ENCODE measurements around the gene FGD3.
"Not testable (repeated sequence)": the region's sequence is repeated elsewhere in the genome, so short reads cannot be mapped to it uniquely, and the experiment has no call there.

Gene FGD3

DNA sequence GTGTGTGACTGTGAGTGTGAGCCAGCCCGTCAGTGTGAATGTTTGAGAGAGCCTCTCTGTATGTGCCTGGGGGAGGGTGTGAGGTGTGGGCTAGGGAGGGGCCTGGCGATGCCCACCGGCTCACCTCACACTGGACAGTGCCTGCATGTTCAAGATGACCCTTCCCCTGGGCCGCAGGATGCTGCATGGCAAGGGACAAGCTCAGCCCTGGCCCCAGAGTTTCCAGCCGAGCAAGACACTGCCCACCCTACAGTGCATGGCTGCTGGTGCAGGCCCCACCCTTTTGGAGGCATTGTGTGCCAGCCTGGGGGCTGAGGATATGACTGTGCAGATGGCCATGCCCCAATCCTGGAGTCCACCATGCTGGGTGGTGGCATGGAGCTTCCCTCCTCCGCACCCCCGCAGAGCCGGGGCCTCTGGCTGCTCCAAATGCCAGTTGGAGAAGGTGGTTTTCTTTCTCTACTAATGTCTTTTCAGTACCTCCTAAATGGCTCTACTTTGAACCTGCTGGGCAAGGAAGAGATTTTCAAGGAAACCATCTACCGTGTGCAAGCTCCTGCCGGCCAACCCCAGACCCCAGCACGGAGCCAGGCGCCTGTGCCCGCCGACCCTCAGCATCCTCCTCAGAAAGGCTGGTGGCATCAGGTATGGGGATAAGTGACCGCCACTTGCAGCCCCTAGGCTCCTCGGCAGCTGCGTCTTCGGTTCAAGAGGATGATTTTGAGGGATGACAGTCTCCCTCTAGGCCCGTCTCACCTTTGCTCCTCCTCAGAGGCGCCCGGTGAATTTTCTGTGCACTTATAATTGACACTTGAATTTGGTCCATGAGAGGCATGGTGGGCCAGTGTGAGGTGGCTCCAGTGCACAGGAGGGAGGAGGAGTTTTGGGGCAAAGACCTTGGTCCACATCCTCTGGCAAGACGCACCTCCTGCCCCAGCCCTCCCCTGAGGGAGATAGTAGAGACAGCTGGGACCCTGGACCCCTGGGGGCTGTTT, 27.7 kb downstream of the FGD3 start:
- no peak for DNase-seq (ENCODE audit: low read depth in 2 of 2, low spot score in 1 of 2)

- no peak for DNase-seq (ENCODE audit: low read depth in 2 of 2, low spot score in 1 of 2)
These were observed 29.1 kb downstream of the FGD3 start for GRCh38 chr9:92976431-92976830.

- no peak for DNase-seq (ENCODE audit: low read depth in 2 of 2, low spot score in 1 of 2)
These were observed 30.0 kb downstream of the FGD3 start for GRCh38 chr9:92977279-92977678.

DNA sequence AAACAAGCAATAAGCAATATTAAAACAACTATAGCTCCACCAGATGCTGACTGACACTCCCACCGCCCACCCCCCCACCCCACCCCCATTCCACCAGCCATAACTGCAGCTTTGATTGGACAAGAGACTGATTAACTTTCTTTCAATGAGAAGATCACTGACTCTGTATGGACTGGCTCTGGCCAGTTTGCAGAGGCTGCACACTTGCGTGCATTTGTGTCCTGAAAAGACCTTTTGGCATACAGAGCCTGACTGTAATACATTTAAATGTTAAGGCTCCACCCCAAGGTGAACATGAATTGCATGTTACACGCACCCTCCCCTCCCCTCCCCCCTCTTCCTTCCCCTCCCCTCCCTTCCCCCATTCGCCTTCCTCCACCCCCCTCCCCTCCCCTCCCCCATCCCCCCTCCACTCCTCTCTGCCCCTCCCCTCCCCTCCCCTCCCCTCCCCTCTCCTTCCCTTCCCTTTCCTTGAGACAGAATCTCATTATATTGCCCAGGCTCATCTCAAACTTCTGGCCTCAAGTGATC, 31.1 kb downstream of the FGD3 start:
- DNase-seq (ENCODE audit: low read depth in 2 of 2, low spot score in 1 of 2) = no peak

- no peak for DNase-seq (ENCODE audit: low read depth in 2 of 2, low spot score in 1 of 2)
These were observed 32.1 kb downstream of the FGD3 start for GRCh38 chr9:92979283-92980056.

- no peak for DNase-seq (ENCODE audit: low read depth in 2 of 2, low spot score in 1 of 2)
These were observed 32.9 kb downstream of the FGD3 start for GRCh38 chr9:92980085-92980745.

DNA sequence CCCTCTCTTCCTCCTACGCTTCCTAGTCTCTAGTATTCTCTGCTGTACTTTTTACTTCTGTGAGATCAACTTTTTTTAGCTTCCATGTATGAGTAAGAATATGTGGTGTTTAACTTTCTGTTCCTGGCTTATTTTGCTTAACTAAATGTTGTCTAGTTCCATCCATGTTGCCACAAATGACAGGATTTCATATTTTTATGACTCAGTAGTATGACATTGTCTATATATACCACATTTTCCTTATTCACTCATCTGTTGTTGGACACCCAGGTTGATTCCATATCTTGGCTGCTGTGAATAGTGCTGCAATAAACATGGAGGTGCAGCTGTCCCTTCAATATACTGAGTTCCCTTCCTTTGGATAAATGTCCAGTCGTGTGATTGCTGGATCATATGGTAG, 34.8 kb downstream of the FGD3 start:
- no peak for DNase-seq (ENCODE audit: low read depth in 2 of 2, low spot score in 1 of 2)

- no peak for DNase-seq (ENCODE audit: low read depth in 2 of 2, low spot score in 1 of 2)
These were observed 36.8 kb downstream of the FGD3 start for GRCh38 chr9:92983984-92984589.

GRCh38 chr9:92984976-92985375, 37.7 kb downstream of the FGD3 start:
- DNase-seq (ENCODE audit: low read depth in 2 of 2, low spot score in 1 of 2) = no peak

DNA sequence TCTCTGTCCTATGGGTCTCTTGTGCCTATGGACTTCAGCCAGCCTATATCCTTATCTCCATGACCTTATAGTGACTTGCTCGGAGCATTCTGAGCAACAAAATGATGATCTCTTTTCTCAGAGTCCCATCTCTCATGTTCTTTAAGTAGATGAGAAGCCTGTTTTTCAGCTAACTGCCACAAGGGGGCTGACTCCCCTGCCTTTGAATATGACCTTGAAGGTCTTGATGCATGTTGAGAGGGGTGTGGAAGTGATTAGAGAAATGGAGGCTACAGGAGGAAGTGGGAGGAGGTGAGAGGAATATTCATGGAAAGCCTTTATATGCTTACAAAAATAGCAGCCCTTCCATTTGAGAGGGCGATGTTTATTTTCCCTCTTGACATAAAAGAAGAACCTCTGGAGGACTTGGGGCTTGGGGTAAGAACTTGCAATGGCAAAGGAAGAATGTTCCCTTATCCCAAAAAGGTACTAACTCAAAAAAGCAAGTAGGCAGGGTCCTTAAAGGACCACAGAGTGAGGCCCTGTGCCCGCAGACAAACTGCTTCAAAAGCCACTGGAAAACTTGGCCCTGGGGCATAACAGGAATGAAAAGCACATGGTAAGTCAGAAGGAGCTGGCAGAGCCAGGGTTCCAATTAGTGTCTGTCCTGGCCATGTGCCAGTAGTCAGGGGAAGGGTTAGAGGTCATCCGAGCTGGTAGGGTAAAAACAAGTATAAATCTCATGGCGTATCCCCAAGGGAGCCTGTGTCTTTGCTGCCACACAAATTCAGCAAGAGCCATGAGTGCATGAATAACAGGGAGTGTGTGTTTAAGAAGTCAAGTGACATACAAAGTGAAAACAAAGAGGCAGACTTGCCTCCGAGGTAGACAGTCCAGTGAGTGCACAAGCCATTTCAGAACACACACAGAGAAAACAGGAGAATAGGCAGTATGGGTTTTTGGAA, 39.1 kb downstream of the FGD3 start:
- no peak for DNase-seq (ENCODE audit: low read depth in 2 of 2, low spot score in 1 of 2)

DNA sequence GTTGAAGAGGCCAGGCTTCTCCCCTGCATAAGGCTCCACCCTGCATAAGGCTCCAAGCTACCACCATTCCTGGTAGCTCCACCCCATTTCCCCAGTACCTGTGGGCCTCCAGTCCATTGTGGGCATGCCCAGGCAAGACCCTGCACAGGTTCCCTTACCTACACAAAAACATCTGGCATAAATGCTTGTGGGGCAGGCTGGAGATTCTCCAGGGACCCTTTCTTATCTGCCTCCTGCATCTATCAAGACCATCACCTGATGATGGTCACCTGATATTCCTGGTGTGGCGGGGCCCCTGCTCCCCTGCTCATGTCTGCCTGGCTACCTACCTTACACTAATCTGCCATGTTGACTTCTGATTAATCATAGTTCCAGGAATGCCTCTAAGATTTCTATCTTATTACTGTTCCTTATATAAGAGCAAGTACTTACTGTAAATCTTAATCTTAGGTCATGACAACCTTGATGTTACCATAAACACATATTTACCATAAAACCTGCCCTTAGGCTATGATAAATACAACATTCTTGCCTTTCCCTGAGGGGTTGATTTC, 41.0 kb downstream of the FGD3 start:
- DNase-seq (ENCODE audit: low read depth in 2 of 2, low spot score in 1 of 2) = no peak

- DNase-seq (ENCODE audit: low read depth in 2 of 2, low spot score in 1 of 2) = no peak
These were observed 42.2 kb downstream of the FGD3 start for GRCh38 chr9:92989561-92989960.

- DNase-seq (ENCODE audit: low read depth in 2 of 2, low spot score in 1 of 2) = no peak
These were observed 43.1 kb downstream of the FGD3 start for GRCh38 chr9:92990461-92990860.

DNA sequence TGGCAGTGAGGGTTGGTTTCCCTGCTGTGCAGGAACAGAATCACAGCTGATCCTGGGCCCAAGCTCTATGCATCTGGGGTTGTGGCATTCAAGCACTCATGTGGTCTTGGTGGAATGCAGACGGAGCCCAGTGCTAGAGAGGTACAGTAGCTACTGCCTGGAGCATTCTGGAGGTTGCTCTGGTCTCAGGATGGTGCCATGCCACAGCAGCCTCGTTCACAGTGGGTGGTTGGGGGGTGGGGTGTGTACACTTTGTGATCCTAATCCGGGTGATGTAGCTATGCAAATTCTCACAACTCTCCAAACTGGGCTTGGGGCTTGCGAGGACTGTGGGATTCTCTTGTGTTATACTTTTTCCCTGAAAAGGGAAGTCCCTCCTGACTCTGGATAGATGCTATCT, 45.2 kb downstream of the FGD3 start:
- no peak for DNase-seq (ENCODE audit: low read depth in 2 of 2, low spot score in 1 of 2)

DNA sequence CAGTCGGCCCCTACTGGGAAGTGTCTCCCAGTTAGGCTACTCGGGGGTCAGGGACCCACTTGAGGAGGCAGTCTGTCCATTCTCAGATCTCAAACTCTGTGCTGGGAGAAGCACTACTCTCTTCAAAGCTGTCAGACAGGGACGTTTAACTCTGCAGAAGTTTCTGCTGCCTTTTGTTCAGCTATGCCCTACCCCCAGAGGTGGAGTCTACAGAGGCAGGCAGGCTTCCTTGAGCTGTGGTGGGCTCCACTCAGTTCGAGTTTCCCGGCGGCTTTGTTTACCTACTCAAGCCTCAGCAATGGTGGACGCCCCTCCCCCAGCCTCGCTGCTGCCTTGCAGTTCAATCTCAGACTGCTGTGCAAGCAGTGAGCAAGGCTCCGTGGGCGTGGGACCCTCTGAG, 51.5 kb downstream of the FGD3 start:
- DNase-seq (ENCODE audit: low read depth in 2 of 2, low spot score in 1 of 2) = not testable (repeated sequence)

- DNase-seq (ENCODE audit: low read depth in 2 of 2, low spot score in 1 of 2) = no peak
These were observed 53.7 kb downstream of the FGD3 start for GRCh38 chr9:93001031-93001430.

DNA sequence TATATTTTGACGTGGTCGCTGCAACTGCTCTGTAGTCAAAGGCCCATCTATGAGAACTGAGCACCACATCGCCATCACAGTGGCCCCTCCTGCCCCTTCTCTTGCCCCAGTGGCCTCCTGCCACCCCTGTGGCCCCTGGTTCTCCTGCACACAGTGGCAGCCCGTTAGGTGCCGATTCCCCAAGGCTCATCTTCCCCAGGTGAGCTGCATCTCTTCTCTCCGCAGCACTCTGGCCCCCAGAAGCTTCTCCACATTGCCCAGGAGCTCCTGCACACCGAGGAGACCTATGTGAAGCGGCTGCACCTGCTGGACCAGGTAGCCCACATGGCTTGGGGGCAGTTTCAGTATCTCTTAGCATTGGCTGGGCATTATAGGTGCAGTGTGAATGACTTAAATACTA, 55.4 kb downstream of the FGD3 start:
- no peak for DNase-seq (ENCODE audit: low read depth in 2 of 2, low spot score in 1 of 2)

DNA sequence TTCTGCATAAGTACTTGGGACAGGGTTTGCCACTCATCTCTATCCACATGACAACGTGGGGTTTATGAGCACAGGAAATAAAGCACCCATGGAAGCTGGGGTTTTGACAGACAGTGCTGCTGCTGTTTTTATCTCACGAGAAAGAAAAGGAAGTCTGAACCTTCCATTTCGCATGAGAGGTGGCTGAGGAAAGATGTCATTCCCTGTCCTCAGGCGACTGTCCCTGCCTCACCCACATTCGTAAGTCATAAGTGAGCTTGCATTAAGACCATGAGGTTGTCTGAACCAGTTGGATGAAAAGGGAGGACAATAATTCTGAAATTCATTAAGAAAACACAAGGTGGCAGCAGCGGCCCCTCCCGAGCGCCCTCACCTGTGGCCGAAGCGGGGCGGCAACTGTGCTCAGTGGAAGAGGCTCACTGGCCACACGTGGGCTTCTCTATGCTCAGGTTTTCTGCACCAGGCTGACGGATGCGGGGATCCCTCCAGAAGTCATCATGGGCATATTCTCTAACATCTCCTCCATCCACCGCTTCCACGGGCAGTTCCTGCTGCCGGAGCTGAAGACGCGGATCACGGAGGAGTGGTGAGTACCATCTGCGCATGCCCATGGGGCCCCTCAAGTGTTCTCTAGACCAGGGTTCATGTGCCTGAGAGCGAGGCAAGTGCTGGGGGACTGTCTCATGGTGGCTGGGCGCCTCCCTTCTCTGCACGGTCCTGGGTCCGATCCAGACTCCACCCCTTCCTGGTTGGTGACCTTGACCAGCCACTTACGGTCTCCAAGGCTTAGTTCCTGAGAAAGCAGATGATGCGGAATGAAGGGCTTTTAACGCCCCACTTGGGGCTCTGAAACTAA, 56.5 kb downstream of the FGD3 start:
- peak; percentile 32 to 47 for DNase-seq (ENCODE audit: low read depth in 2 of 2, low spot score in 1 of 2)

GRCh38 chr9:93004561-93004960, 57.2 kb downstream of the FGD3 start:
- no peak for DNase-seq (ENCODE audit: low read depth in 2 of 2, low spot score in 1 of 2)

Data from stimulated activated CD8-positive, alpha-beta memory T cell treated with anti-CD3 and anti-CD28 coated beads, Interleukin-4, amount 100 ng/mL, for 4 hours (primary cell).